CMK (cell line): ENCODE results near the gene TIE1.
"Not testable (repeated sequence)": the region's sequence is repeated elsewhere in the genome, so short reads cannot be mapped to it uniquely, and the experiment has no call there.

ENCODE experiments used
- DNase-seq: peaks from one replicate; pipeline ENCODE4 v3.0.0-alpha.2; 2010; ENCODE audit warnings: low read depth

TIE1 gene

GRCh38 chr1:43363283-43363934 is 62.6 kb downstream of the TIE1 start:
- no peak for DNase-seq

GRCh38 chr1:43363935-43364525 is 63.2 kb downstream of the TIE1 start:
- DNase-seq, result no peak

GRCh38 chr1:43365678-43366077 is 64.9 kb downstream of the TIE1 start:
- DNase-seq, result no peak

GRCh38 chr1:43366179-43366578 is 65.4 kb downstream of the TIE1 start:
- no peak for DNase-seq

GRCh38 chr1:43366601-43367025 is 65.8 kb downstream of the TIE1 start:
- no peak for DNase-seq

- peak; percentile 67 for DNase-seq
Observed at GRCh38 chr1:43367026-43367903, 66.5 kb downstream of the TIE1 start.

GRCh38 chr1:43367904-43368645 is 67.3 kb downstream of the TIE1 start, which contains the start of gene ELOVL1:
ELOVL1 (minus strand) TSS chr1:43368011; CDS start chr1:43365609, 2,402 bp downstream.
- peak; percentile 87 for DNase-seq

- no peak for DNase-seq
Observed at GRCh38 chr1:43368646-43369020, 67.9 kb downstream of the TIE1 start.

- not testable (repeated sequence) for DNase-seq
Observed at GRCh38 chr1:43369779-43370178, 69.0 kb downstream of the TIE1 start.

GRCh38 chr1:43370564-43370963 is 69.8 kb downstream of the TIE1 start:
- DNase-seq, result no peak

GRCh38 chr1:43372172-43372571 is 71.4 kb downstream of the TIE1 start:
- no peak for DNase-seq
